GM12878 (cell line): ENCODE measurements around the gene AGBL4. TPM values are rescaled to one million over a fixed set of nuclear protein-coding genes. Genes with fewer than 3 reads are reported as not detected.

Experiments used
- ATAC-seq: fragments of 200-7000 bp; cut with Tn5 transposase; 3 replicates; pipeline ENCODE4 v1.9.1; 2020; ENCODE audit warnings: mild to moderate bottlenecking, moderate library complexity
- BruUV-seq: library from RNA; stranded (reverse); fragments of 400-500 nt; replicated peaks from 2 replicates; lab custom pipeline; 2021; lab: Mats Ljungman, UMichigan
- CTCF ChIA-PET: fragments of 300-600 bp; sonication (Branson Sonifier 250); formaldehyde crosslinking; extraction: SDS; loops from one replicate; lab custom pipeline; 2021; ENCODE audit warnings: inconsistent platforms; lab: Yijun Ruan, JAX
- POLR2A ChIA-PET: fragments of 350-600 bp; formaldehyde crosslinking; extraction: SDS; loops from one replicate; lab custom pipeline; 2021; ENCODE audit warnings: inconsistent platforms; lab: Charles Lee
- RAD21 ChIA-PET: fragments of 300-600 bp; sonication (Branson Sonifier 250); formaldehyde crosslinking; loops from one replicate; lab custom pipeline; 2023; ENCODE audit warnings: antibody characterized with exemption; ENCODE audit not compliant: unreplicated experiment; lab: Charles Lee
- SMC1A ChIA-PET: fragments of 300-600 bp; sonication (Branson Sonifier 250); formaldehyde crosslinking; loops from one replicate; lab custom pipeline; 2023; ENCODE audit not compliant: unreplicated experiment, uncharacterized antibody; lab: Charles Lee
- DNase-seq: peaks from one replicate; pipeline ENCODE4 v3.0.0-alpha.2; 2011; ENCODE audit warnings: low read depth, low spot score
- FAIRE-seq: peaks from 3 replicates; lab custom pipeline; 2011; peaks lifted over from hg19 to GRCh38; lab: Jason Lieb, UNC
- H2AFZ ChIP-seq: 2 replicates; pipeline ENCODE4 v1.6.0; 2011; ENCODE audit warnings: low read depth, low read length, control low read depth; ENCODE audit not compliant: control insufficient read depth
- H3K27ac ChIP-seq: 2 replicates; pipeline ENCODE4 v1.5.1; 2011; ENCODE audit warnings: control low read depth; ENCODE audit not compliant: control insufficient read depth, insufficient read depth
- H3K27me3 ChIP-seq, 2 experiments: replicated peaks in 1 of 2; 2 replicates each; pipeline versions ENCODE4 v1.6.0 to v1.6.1; 2011; ENCODE audit warnings: low read length in 1 of 2; ENCODE audit not compliant: control insufficient read depth in 2 of 2, insufficient read depth in 2 of 2
- H3K36me3 ChIP-seq, 2 experiments: 2 replicates each; pipeline ENCODE4 v1.5.1; 2011; ENCODE audit warnings: low read length in 1 of 2; ENCODE audit not compliant: control insufficient read depth in 2 of 2, insufficient read depth in 2 of 2
- H3K4me1 ChIP-seq: 2 replicates; pipeline ENCODE4 v1.6.1; 2011; ENCODE audit warnings: mild to moderate bottlenecking, low read length, moderate library complexity, mixed read lengths; ENCODE audit not compliant: control insufficient read depth, insufficient read depth
- H3K4me2 ChIP-seq: 2 replicates; pipeline ENCODE4 v1.6.0; 2011; ENCODE audit warnings: control low read depth; ENCODE audit not compliant: control insufficient read depth, insufficient read depth
- H3K4me3 ChIP-seq: fragments of 200-600 bp; sonication (generic); 2 replicates; pipeline ENCODE4 v1.5.1; 2016
- H3K79me2 ChIP-seq: 2 replicates; pipeline ENCODE4 v1.6.0; 2011; ENCODE audit warnings: low read length; ENCODE audit not compliant: control insufficient read depth, insufficient read depth
- H3K9ac ChIP-seq: 2 replicates; pipeline ENCODE4 v1.8.0; 2011; ENCODE audit warnings: low read length, control low read depth, mixed read lengths; ENCODE audit not compliant: control insufficient read depth, insufficient read depth
- H3K9me3 ChIP-seq: replicated peaks from 3 replicates; pipeline ENCODE4 v1.5.1; 2011; ENCODE audit warnings: mild to moderate bottlenecking, low read length; ENCODE audit not compliant: control insufficient read depth, insufficient read depth
- H4K20me1 ChIP-seq: 2 replicates; pipeline ENCODE4 v1.6.0; 2011; ENCODE audit not compliant: control insufficient read depth, insufficient read depth
- CHD2 ChIP-seq: IDR thresholded peaks from 2 replicates; pipeline ENCODE4 v1.6.1; 2011; ENCODE audit warnings: low read depth, low read length, improper control_type of control experiment, borderline replicate concordance
- DPF2 ChIP-seq: fragments of 450-650 bp; IDR thresholded peaks from 2 replicates; pipeline ENCODE4 v1.6.1; 2017; ENCODE audit warnings: mild to moderate bottlenecking
- JUND ChIP-seq: IDR thresholded peaks from 2 replicates; pipeline ENCODE4 v1.6.1; 2012; ENCODE audit warnings: low read depth, mild to moderate bottlenecking, low read length, improper control_type of control experiment, moderate library complexity
- KAT2A ChIP-seq: conservative IDR thresholded peaks from 2 replicates; pipeline ENCODE4 v1.6.1; 2011; ENCODE audit warnings: low read depth, low read length; ENCODE audit not compliant: control insufficient read depth
- MLLT1 ChIP-seq: fragments of 450-650 bp; IDR thresholded peaks from 2 replicates; pipeline ENCODE4 v1.6.1; 2016; ENCODE audit warnings: mild to moderate bottlenecking
- MTA2 ChIP-seq: fragments of 450-650 bp; IDR thresholded peaks from 2 replicates; pipeline ENCODE4 v1.6.1; 2016; ENCODE audit warnings: low read depth, mild to moderate bottlenecking, moderate library complexity
- RUNX3 ChIP-seq: IDR thresholded peaks from 2 replicates; pipeline ENCODE4 v1.6.1; 2012; ENCODE audit warnings: low read length, inconsistent platforms
- SP1 ChIP-seq: IDR thresholded peaks from one replicate; pipeline ENCODE4 v1.6.1; 2011; ENCODE audit warnings: low read depth, low read length
- SREBF1 ChIP-seq: IDR thresholded peaks from 2 replicates; pipeline ENCODE4 v1.6.1; 2012; ENCODE audit warnings: mild to moderate bottlenecking, low read length
- STAT1 ChIP-seq: fragments of 450-650 bp; conservative IDR thresholded peaks from 2 replicates; pipeline ENCODE4 v1.6.1; 2014; ENCODE audit warnings: antibody characterized with exemption, mild to moderate bottlenecking
- ZNF622 ChIP-seq: fragments of 450-650 bp; IDR thresholded peaks from 2 replicates; pipeline ENCODE4 v1.6.1; 2017; ENCODE audit warnings: mild to moderate bottlenecking, inconsistent platforms
- ZNF687 ChIP-seq: fragments of 450-650 bp; IDR thresholded peaks from 2 replicates; pipeline ENCODE4 v1.6.1; 2017; ENCODE audit warnings: mild to moderate bottlenecking, moderate library complexity
- WGBS: methylation state at CpG from one replicate; pipeline ENCODE4 v1.1.6; 2016; ENCODE audit warnings: low lambda C conversion rate; ENCODE audit not compliant: insufficient replicate concordance, insufficient coverage; ENCODE audit errors: missing lambda C conversion rate; 5-methylcytosine and 5-hydroxymethylcytosine counted together
- in situ Hi-C: fragments of 300-500 bp; cut with MboI; formaldehyde crosslinking; loops from 9 replicates; pipeline ENCODE4 v1.14.3; 2018; ENCODE audit warnings: mixed read lengths
- intact Hi-C: fragments of 100-400 bp; cut with micrococcal nuclease; formaldehyde crosslinking; loops from one replicate; pipeline ENCODE4 v1.14.2; 2022; ENCODE audit not compliant: unreplicated experiment
- polyA plus RNA-seq, 11 experiments: library from polyadenylated mRNA; depleted of rRNA in 4 of 11; unstranded in 6 of 11; stranded (reverse) in 5 of 11; fragments of >200 nt; fragmentation: Nextera tagmentation in 4 of 11; fragmentation: Illumina TruSeq in 1 of 11; extraction: Ambion mirVana in 4 of 11; extraction: Trizol in 1 of 11; gene quantifications; 1 replicate in 1 of 11; 2 replicates in 10 of 11; pipeline versions ENCODE4 v1.2.1 to v1.2.3, GENCODE V29; 2011 to 2016; ENCODE audit warnings: inconsistent platforms in 2 of 11, missing spikeins in 2 of 11, low read depth in 1 of 11
- total RNA-seq, 4 experiments: library from RNA; depleted of rRNA in 3 of 4; stranded (reverse); fragments of >200 nt in 3 of 4; fragmentation: Illumina TruSeq in 1 of 4; extraction: Trizol in 1 of 4; gene quantifications; 2 replicates each; pipeline versions ENCODE4 v1.2.1 to v1.2.3, GENCODE V29; 2013 to 2021

AGBL4 gene
- total and polyA plus RNA-seq, 10 of the 15 experiments (the other 5 are each of a cell fraction or from before 2014, with no cell fraction given), result 0.31 TPM; not detected in 9

GRCh38 chr1:49200738-49201137 is 823.0 kb downstream of the AGBL4 start:
- FAIRE-seq (no peak), ATAC-seq (no peak), DNase-seq (no peak)
- no peaks in the 10 kb centered on the region for H4K20me1 ChIP-seq
- ChIA-PET SMC1A (no interaction called here), POLR2A (no interaction called here), RAD21 (no interaction called here), CTCF (no interaction called here)
- no peaks in the 10 kb centered on the region for H3K36me3 ChIP-seq
- no peaks in the 10 kb centered on the region for H3K27me3 ChIP-seq
- no peak overlapping the region for H3K4me2 ChIP-seq
- TF ChIP-seq KAT2A (no peak), ZNF622 (no peak), SP1 (no peak), MLLT1 (no peak)
- no peak overlapping the region for H3K27ac ChIP-seq
- no peaks in the 10 kb centered on the region for H3K4me1 ChIP-seq
- H3K9ac ChIP-seq, result no peak overlapping the region
- WGBS, result 21% methylated on average over 1 of the region's 1 CpG
- BruUV-seq, result no TSS peak
- intact Hi-C loops (no loop called here), in situ Hi-C loops (no loop called here)
- H3K9me3 ChIP-seq, result no peaks in the 10 kb centered on the region
- H2AFZ ChIP-seq, result no peak overlapping the region
- H3K4me3 ChIP-seq, result no peak overlapping the region
- H3K79me2 ChIP-seq, result no peaks in the 10 kb centered on the region

- RAD21 ChIA-PET, result no interaction called here
- H3K9ac ChIP-seq, result no peak overlapping the region
- in situ Hi-C loops (no loop called here), intact Hi-C loops (no loop called here)
- SMC1A ChIA-PET, result no interaction called here
- no peaks in the 10 kb centered on the region for H3K4me1 ChIP-seq
- BruUV-seq, result no TSS peak
- POLR2A ChIA-PET, result no interaction called here
- H3K79me2 ChIP-seq, result no peaks in the 10 kb centered on the region
- H3K27me3 ChIP-seq, result no peaks in the 10 kb centered on the region
- no peak for ATAC-seq
- no peak for FAIRE-seq
- H3K4me2 ChIP-seq, result no peak overlapping the region
- no peaks in the 10 kb centered on the region for H3K36me3 ChIP-seq
- CTCF ChIA-PET, result no interaction called here
- no peaks in the 10 kb centered on the region for H4K20me1 ChIP-seq
- H3K27ac ChIP-seq, result no peak overlapping the region
- DNase-seq, result no peak
- H2AFZ ChIP-seq, result no peak overlapping the region
- no peak overlapping the region for H3K4me3 ChIP-seq
- no peaks in the 10 kb centered on the region for H3K9me3 ChIP-seq
- TF ChIP-seq DPF2 (no peak), MTA2 (no peak), SREBF1 (no peak), RUNX3 (no peak), STAT1 (no peak), ZNF687 (no peak), CHD2 (no peak), JUND (no peak)
Observed at GRCh38 chr1:49199564-49199963, 824.2 kb downstream of the AGBL4 start.
